Right cardiac atrium (tissue), 5 donors: ENCODE data around the gene CNN2. TPM values are rescaled to one million over a fixed set of nuclear protein-coding genes. Genes with fewer than 3 reads are reported as not detected.

Experiments used
- ATAC-seq, 2 donors: fragments of 200-7000 bp; cut with Tn5 transposase; one replicate each; pipeline versions ENCODE4 v1.8.0 to v1.9.1; 2020; ENCODE audit warnings: moderate library complexity in 2 of 2, mild to moderate bottlenecking in 1 of 2
- DNase-seq, 3 donors: peaks; one replicate each; pipeline ENCODE4 v3.0.0-alpha.2; 2020
- H3K27ac ChIP-seq: one replicate; pipeline ENCODE4 v1.5.1; 2013; ENCODE audit warnings: mild to moderate bottlenecking, low read length, control low read depth, moderate library complexity
- H3K27me3 ChIP-seq: one replicate; pipeline ENCODE4 v1.6.1; 2013; ENCODE audit not compliant: control insufficient read depth, insufficient read depth
- H3K4me1 ChIP-seq: one replicate; pipeline ENCODE4 v1.6.1; 2013; ENCODE audit warnings: low read length; ENCODE audit not compliant: control insufficient read depth, insufficient read depth
- H3K4me3 ChIP-seq: one replicate; pipeline ENCODE4 v1.5.1; 2013; ENCODE audit warnings: low read length, control low read depth
- H3K9me3 ChIP-seq: one replicate; pipeline ENCODE4 v1.6.1; 2013; ENCODE audit warnings: low read length; ENCODE audit not compliant: control insufficient read depth
- WGBS: extraction: QIAGEN DNeasy Blood & Tissue Kit; methylation state at CpG from one replicate; pipeline ENCODE4 v1.1.7; 2013; 5-methylcytosine and 5-hydroxymethylcytosine counted together
- intact Hi-C, 4 donors: fragments of 100-400 bp; cut with DNase I; formaldehyde crosslinking; loops; one replicate each; pipeline versions ENCODE4 v1.11.0 to v1.14.0; 2022 to 2023
- polyA plus RNA-seq: library from polyadenylated mRNA; stranded (reverse); fragments of 200-250 nt; gene quantifications from one replicate; pipeline ENCODE4 v1.2.3, GENCODE V29; 2013
- total RNA-seq, 4 donors: library from RNA; stranded (reverse); fragmentation: NEBNext Ultra II Directional; extraction: Animal tissue kit (Norgen Biotek cat#: 25700); gene quantifications; one replicate each; pipeline ENCODE4 v1.2.1, GENCODE V29; 2021
- donor health status: healthy with polysubstance abuse.
- donor health status: DM: no; HTN: yes; CAD: no.
- donor health status: DM: no; HTN: no; CAD: no.
- donor health status: DM: no; HTN: yes; CAD: no; lungs with severe emphysema.
- donor health status: DM: yes; HTN: yes; CAD: no.

The CNN2 gene
- total and polyA plus RNA-seq, 5 donors = 52.1 to 75.9 (median 59.9) TPM

- Histone ChIP-seq H3K27me3 (no peaks in the 10 kb centered on the region), H3K4me3 (no peak overlapping the region), H3K4me1 (no peaks in the 10 kb centered on the region), H3K9me3 (no peaks in the 10 kb centered on the region), H3K27ac (no peak overlapping the region)
- ATAC-seq (no peak), DNase-seq (peak in 2 of 3 donors; percentile 35 to 59)
- 76% methylated on average over 26 of the region's 26 CpGs for WGBS
- intact Hi-C loops = no loop called here
Observed at GRCh38 chr19:995051-995827, 31.2 kb upstream of the CNN2 start.

DNA sequence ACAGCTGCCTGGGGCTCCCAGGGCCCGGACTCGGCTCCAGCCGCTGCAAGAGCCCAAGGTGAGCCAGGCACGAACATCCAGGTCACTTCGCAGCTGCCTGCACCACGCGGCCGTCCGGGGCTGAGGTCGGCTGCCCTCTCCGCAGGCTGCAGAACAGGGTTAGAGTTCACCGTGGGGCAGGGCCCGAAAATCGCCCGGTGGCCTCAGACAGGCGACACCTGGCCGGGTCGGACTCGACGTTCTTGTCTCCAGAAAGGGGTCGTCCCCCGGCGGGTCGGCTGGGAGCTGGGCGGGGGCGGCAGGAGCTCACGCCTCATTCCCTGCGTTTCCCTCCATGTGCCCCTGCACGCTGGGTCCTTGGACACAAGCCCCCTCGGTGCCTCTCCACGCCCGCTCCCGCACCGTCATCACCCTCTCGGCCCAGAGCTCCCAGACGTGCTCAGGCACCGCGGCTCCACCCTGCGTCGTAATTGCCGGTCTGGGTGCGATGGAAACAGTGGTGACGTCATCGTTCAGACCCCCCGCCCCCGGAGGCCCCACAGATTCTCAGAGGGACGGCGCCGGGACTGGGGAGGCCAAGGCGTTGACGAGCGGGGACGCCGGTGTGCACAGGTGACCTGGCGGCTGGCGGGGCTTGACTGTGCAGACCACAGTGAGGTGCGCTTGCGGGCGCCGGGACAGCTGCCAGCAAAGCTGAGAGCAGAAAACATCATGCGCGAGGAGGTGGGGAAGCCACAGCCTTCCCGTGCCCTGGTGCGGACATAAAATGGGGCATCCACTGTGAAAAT is 30.2 kb upstream of the CNN2 start:
- ATAC-seq = no peak
- no peaks in the 10 kb centered on the region for H3K4me1 ChIP-seq
- DNase-seq = peak in 2 of 3 donors; percentile 65 to 72
- 12% methylated on average over 64 of the region's 64 CpGs for WGBS
- H3K27me3 ChIP-seq = no peaks in the 10 kb centered on the region
- intact Hi-C loops = no loop called here
- H3K9me3 ChIP-seq = no peaks in the 10 kb centered on the region
- no peak overlapping the region for H3K27ac ChIP-seq
- H3K4me3 ChIP-seq = no peak overlapping the region

DNA sequence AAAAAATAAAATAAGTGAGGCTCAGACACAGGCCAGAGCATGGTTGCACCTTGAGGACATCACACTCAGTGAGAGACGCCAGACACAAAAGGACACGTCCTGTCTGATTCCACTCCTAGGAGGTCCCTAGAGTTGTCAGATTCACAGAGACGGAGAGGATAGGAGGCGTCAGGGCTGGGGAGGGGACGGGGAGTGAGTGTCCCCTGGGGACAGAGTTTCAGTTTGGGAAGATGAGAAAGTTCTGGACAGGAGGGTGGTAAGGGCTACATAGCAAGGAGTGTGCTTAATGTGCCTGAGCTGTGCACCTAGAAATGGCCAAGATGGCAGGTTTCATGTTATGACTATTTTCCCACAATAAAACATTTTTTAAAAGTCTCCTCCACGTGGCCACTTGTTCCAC is 28.3 kb upstream of the CNN2 start:
- Histone ChIP-seq H3K4me3 (no peak overlapping the region), H3K27me3 (no peaks in the 10 kb centered on the region), H3K4me1 (no peaks in the 10 kb centered on the region), H3K27ac (no peak overlapping the region), H3K9me3 (no peaks in the 10 kb centered on the region)
- DNase-seq (no peak), ATAC-seq (no peak)
- WGBS = 25% methylated on average over 6 of the region's 6 CpGs
- intact Hi-C loops = no loop called here

DNA sequence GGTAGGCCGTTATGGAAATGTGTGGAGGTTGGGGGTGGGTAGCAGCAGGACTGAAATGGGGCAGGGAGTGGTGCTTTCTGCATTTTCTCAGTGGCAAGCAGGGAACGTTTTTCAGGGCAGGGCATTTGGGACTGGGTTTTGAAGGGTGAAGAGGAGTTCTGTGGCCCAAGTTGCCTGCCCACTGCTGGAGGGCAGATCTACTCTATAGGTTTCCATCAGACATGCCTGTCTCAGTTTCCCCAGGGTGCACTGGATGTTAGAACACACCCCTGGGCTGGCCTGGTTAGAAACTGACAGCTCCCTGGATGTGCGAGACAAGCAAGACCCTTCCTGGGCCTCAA is 27.1 kb upstream of the CNN2 start:
- H3K27me3 ChIP-seq = no peaks in the 10 kb centered on the region

GRCh38 chr19:1000095-1000494 is 26.3 kb upstream of the CNN2 start, which contains the start of gene GRIN3B:
TSS of gene GRIN3B (plus strand) at chr19:1000419. CDS start at chr19:1000438, 19 bp downstream.
- intact Hi-C loops = no loop called here
- no peaks in the 10 kb centered on the region for H3K9me3 ChIP-seq
- DNase-seq = peak in 2 of 3 donors; percentile 80 to 81
- peak in 1 of 2 donors; percentile 4 for ATAC-seq
- 2% methylated on average over 43 of the region's 43 CpGs for WGBS
- H3K4me1 ChIP-seq = no peaks in the 10 kb centered on the region
- H3K27ac ChIP-seq = no peak within 1 kb of the TSS
- no peaks in the 10 kb centered on the region for H3K27me3 ChIP-seq
- H3K4me3 ChIP-seq = peak within 1 kb of the TSS; percentile 11

More for the DNA sequence above, 27.1 kb upstream of the CNN2 start:
- Histone ChIP-seq H3K27ac (no peak overlapping the region), H3K4me3 (no peak overlapping the region), H3K4me1 (no peaks in the 10 kb centered on the region), H3K9me3 (no peaks in the 10 kb centered on the region)
- no peak for DNase-seq
- 67% methylated on average over 3 of the region's 3 CpGs for WGBS
- ATAC-seq = no peak
- intact Hi-C loops = no loop called here

DNA sequence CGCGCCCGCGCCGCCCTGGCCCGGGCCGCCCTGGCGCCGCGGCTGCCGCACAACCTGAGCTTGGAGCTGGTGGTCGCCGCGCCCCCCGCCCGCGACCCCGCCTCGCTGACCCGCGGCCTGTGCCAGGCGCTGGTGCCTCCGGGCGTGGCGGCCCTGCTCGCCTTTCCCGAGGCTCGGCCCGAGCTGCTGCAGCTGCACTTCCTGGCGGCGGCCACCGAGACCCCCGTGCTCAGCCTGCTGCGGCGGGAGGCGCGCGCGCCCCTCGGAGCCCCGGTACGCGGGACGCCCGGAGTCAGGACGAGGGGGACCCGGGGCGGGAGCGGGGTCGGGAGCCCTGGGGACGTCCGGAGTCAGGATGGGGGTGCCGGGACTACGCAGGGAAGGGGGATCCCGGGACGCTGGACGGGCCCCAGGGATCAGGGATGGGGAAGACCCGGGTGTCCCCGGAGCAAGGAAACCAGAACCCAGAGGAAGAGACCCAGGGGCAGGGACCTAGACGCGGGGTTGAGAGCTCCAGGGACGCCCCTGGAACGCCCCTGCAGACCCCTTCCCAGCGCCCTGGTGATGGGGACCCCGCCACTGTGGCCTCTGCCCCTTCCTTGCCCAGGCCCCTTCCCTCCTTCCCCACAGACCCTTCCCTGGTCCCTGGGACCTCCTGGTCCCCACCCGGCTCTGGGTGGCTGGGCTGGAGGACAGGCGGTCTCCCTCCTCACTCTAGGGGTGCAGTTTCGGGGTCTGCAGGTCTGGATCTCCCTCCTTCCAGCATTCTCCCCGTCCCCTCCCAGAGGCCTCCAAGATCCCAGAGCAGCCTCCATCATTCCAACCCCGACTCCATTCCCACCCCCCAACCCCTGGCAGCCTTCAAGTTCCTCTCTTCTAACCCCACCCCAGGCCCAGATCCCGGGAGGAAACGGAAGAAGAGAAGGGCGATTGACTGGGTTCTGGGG is 25.5 kb upstream of the CNN2 start:
- DNase-seq = peak in 2 of 3 donors; percentile 51 to 53
- intact Hi-C loops = no loop called here
- H3K27me3 ChIP-seq = no peaks in the 10 kb centered on the region

DNA sequence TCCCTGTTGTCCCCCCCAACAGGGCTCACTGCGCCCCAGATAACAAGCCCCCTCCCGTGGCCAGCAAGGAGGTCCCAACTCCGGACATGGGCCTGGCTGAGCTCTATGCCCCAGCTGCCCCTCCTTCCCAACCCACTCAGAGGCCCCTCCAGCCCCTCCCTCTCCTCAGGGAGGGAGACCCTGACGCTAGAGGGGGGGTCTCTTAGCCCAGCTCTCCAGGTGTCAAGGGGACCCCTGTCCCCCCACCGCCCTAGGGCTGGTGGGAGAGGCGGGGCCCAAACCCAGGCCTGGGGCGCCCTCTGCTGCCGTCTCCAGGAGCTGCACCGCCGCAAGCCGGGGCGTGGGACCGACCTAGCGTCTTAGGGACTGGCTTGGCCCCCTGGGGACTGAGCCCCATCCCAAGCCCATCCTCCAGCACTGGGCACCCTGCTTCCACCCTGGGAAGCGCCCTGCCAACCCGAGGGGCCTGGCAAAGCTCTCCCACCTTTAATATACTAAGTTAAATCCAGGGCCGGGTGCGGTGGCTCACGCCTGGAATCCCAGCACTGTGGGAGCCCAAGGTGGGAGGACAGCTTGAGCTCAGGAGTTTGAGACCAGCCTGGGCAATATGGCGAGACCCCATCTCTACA is 24.8 kb upstream of the CNN2 start:
- peak; percentile 56 to 83 (median 82) for DNase-seq
- intact Hi-C loops = no loop called here
- H3K27me3 ChIP-seq = no peaks in the 10 kb centered on the region

More for the DNA sequence above, 25.5 kb upstream of the CNN2 start:
- Histone ChIP-seq H3K9me3 (no peaks in the 10 kb centered on the region), H3K4me3 (peak overlapping the region; percentile 11), H3K4me1 (no peaks in the 10 kb centered on the region), H3K27ac (no peak overlapping the region)
- no peak for ATAC-seq
- WGBS = 4% methylated on average over 73 of the region's 73 CpGs

DNA sequence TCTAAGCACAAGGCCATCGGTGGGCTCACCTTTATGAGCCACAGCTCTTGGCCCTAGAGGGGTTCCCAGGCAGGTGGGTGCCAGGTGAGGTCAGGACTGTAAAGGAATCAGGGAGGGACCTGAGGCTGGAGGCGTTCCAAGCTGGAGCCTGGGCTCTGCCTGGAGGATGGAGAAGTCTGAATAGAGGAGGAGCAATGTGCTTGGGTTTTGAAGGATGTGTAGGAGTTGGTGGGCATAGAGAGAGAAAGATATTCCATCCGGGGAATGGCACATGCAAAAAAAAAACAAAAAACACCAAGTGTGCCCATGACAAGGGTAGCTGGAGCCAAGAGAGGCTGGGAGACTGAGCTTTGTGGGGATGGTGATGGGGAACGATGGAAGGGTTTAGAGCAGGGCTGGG is 23.8 kb upstream of the CNN2 start:
- DNase-seq = no peak
- WGBS = 81% methylated on average over 4 of the region's 4 CpGs
- no peak overlapping the region for H3K27ac ChIP-seq
- ATAC-seq = no peak
- no peak overlapping the region for H3K4me3 ChIP-seq
- no peaks in the 10 kb centered on the region for H3K27me3 ChIP-seq
- intact Hi-C loops = no loop called here
- no peaks in the 10 kb centered on the region for H3K9me3 ChIP-seq
- H3K4me1 ChIP-seq = no peaks in the 10 kb centered on the region

More for the DNA sequence above, 24.8 kb upstream of the CNN2 start:
- Histone ChIP-seq H3K27ac (no peak overlapping the region), H3K9me3 (no peaks in the 10 kb centered on the region), H3K4me3 (no peak overlapping the region), H3K4me1 (no peaks in the 10 kb centered on the region)
- peak; percentile 48 to 66 for ATAC-seq
- 10% methylated on average over 20 of the region's 20 CpGs for WGBS

DNA sequence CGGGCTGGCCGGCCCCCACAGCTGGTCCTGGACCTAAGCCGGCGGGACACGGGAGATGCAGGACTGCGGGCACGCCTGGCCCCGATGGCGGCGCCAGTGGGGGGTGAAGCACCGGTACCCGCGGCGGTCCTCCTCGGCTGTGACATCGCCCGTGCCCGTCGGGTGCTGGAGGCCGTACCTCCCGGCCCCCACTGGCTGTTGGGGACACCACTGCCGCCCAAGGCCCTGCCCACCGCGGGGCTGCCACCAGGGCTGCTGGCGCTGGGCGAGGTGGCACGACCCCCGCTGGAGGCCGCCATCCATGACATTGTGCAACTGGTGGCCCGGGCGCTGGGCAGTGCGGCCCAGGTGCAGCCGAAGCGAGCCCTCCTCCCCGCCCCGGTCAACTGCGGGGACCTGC is 23.1 kb upstream of the CNN2 start:
- Histone ChIP-seq H3K27me3 (no peaks in the 10 kb centered on the region), H3K4me1 (no peaks in the 10 kb centered on the region), H3K4me3 (no peak overlapping the region), H3K27ac (no peak overlapping the region), H3K9me3 (no peaks in the 10 kb centered on the region)
- intact Hi-C loops = no loop called here
- 84% methylated on average over 37 of the region's 37 CpGs for WGBS
- DNase-seq = peak in 1 of 3 donors; percentile 65
- ATAC-seq = no peak

DNA sequence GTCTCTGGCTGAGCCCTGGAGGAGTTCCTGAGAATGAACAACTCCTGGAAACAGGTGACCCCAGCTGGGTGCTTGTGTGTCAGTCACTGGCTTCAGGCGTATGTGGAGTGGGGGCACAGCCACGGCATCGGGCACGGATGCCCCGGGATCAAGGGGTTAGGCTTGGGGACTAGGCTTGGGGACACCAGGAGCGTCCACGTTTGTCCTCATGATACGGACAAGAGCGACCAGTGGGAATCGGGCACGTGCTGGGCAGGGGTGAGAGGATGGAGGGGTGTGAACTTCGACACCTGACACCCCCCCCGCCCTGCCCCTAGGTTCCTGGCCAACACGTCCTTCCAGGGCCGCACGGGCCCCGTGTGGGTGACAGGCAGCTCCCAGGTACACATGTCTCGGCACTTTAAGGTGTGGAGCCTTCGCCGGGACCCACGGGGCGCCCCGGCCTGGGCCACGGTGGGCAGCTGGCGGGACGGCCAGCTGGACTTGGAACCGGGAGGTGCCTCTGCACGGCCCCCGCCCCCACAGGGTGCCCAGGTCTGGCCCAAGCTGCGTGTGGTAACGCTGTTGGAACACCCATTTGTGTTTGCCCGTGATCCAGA is 22.1 kb upstream of the CNN2 start:
- DNase-seq = peak in 1 of 3 donors; percentile 54
- Histone ChIP-seq H3K4me1 (no peaks in the 10 kb centered on the region), H3K9me3 (no peaks in the 10 kb centered on the region), H3K27ac (no peak overlapping the region), H3K4me3 (no peak overlapping the region), H3K27me3 (no peaks in the 10 kb centered on the region)
- ATAC-seq = no peak
- intact Hi-C loops = no loop called here
- WGBS = 73% methylated on average over 32 of the region's 32 CpGs
